HCT116 (cell line): Measurements from ENCODE around the gene CHAC1. TPM values are rescaled to one million over a fixed set of nuclear protein-coding genes. Genes with fewer than 3 reads are reported as not detected.

Experiments
- ATAC-seq: fragments of 200-7000 bp; cut with Tn5 transposase; 2 replicates; pipeline ENCODE4 v1.9.1; 2020; ENCODE audit warnings: mild to moderate bottlenecking, moderate library complexity
- BruUV-seq: library from RNA; stranded (reverse); fragments of 400-500 nt; replicated peaks from 2 replicates; lab custom pipeline; 2021; lab: Mats Ljungman, UMichigan
- CTCF ChIA-PET: fragments of 300-600 bp; sonication (Branson Sonifier 250); formaldehyde crosslinking; loops from one replicate; lab custom pipeline; 2021; ENCODE audit warnings: antibody characterized with exemption; lab: Charles Lee
- POLR2A ChIA-PET: fragments of 300-600, 350-600 bp; sonication (Branson Sonifier 250); formaldehyde crosslinking; loops from one replicate; lab custom pipeline; 2021; ENCODE audit warnings: antibody characterized with exemption; lab: Charles Lee
- RAD21 ChIA-PET, 2 experiments: fragments of 300-600 bp; sonication (Branson Sonifier 250); formaldehyde crosslinking; loops; one replicate each; lab custom pipeline; 2023; ENCODE audit warnings: low total read pairs in 2 of 2; ENCODE audit not compliant: uncharacterized antibody in 2 of 2, unreplicated experiment in 2 of 2, low non-redundant PET in 1 of 2; lab: Charles Lee
- DNase-seq: peaks from one replicate; pipeline ENCODE4 v3.0.0-alpha.2; 2010; ENCODE audit warnings: low read depth, low spot score
- H2AFZ ChIP-seq: fragments of 200-600 bp; shearing (Covaris generic), sonication (generic); 2 replicates; pipeline ENCODE4 v1.6.1; 2017; ENCODE audit warnings: low read depth, mixed run types, mixed read lengths, antibody characterized with exemption, low read length; ENCODE audit not compliant: poor library complexity, severe bottlenecking
- H3K27ac ChIP-seq: 2 replicates; pipeline ENCODE4 v1.5.1; 2012; ENCODE audit warnings: low read depth, low read length
- H3K27me3 ChIP-seq: fragments of 200-600 bp; sonication (generic); 2 replicates; pipeline ENCODE4 v1.6.1; 2016; ENCODE audit warnings: mixed run types, low read length, mixed read lengths; ENCODE audit not compliant: insufficient read depth
- H3K36me3 ChIP-seq, 2 experiments: fragments of 200-500 bp in 1 of 2; fragments of 200-600 bp in 1 of 2; sonication (Bioruptor generic) in 1 of 2; sonication (generic) in 1 of 2; 2 replicates each; pipeline versions ENCODE4 v1.5.1 to v1.6.1; 2014 to 2016; ENCODE audit warnings: low read length in 2 of 2, inconsistent platforms in 1 of 2, mixed read lengths in 1 of 2, mixed run types in 1 of 2; ENCODE audit not compliant: insufficient read depth in 2 of 2, control insufficient read depth in 1 of 2
- H3K4me1 ChIP-seq, 2 experiments: fragments of 200-600 bp in 1 of 2; sonication (generic) in 1 of 2; 2 replicates each; pipeline versions ENCODE4 v1.5.1 to v1.6.1; 2012 to 2017; ENCODE audit warnings: low read length in 2 of 2, inconsistent platforms in 1 of 2, mild to moderate bottlenecking in 1 of 2, mixed read lengths in 1 of 2, mixed run types in 1 of 2, moderate library complexity in 1 of 2; ENCODE audit not compliant: insufficient read depth in 2 of 2, control insufficient read depth in 1 of 2
- H3K4me2 ChIP-seq: fragments of 200-600 bp; sonication (generic); 2 replicates; pipeline ENCODE4 v1.6.1; 2017; ENCODE audit warnings: mixed run types, low read length, mixed read lengths
- H3K4me3 ChIP-seq, 2 experiments: fragments of 200-600 bp in 1 of 2; sonication (generic) in 1 of 2; replicated peaks in 1 of 2; 2 replicates each; pipeline ENCODE4 v1.5.1; 2011 to 2016; ENCODE audit warnings: low read length in 2 of 2, control low read depth in 1 of 2, low read depth in 1 of 2, mild to moderate bottlenecking in 1 of 2, mixed read lengths in 1 of 2, mixed run types in 1 of 2
- H3K79me2 ChIP-seq: fragments of 200-600 bp; sonication (generic); 2 replicates; pipeline ENCODE4 v1.6.1; 2017; ENCODE audit warnings: mild to moderate bottlenecking, mixed run types, low read length, moderate library complexity, mixed read lengths; ENCODE audit not compliant: insufficient read depth
- H3K9ac ChIP-seq: fragments of 200-600 bp; sonication (generic); 2 replicates; pipeline ENCODE4 v1.6.1; 2016; ENCODE audit warnings: low read length, mixed read lengths
- H3K9me2 ChIP-seq: fragments of 200-600 bp; sonication (generic), shearing (Covaris generic); 2 replicates; pipeline ENCODE4 v1.6.1; 2017; ENCODE audit warnings: mixed run types, mild to moderate bottlenecking, moderate library complexity; ENCODE audit not compliant: insufficient read depth
- H3K9me3 ChIP-seq, 2 experiments: fragments of 200-500 bp in 1 of 2; fragments of 200-600 bp in 1 of 2; sonication (Bioruptor generic) in 1 of 2; sonication (generic) in 1 of 2; 2 replicates each; pipeline ENCODE4 v1.6.1; 2014 to 2017; ENCODE audit warnings: low read length in 2 of 2, mixed read lengths in 2 of 2, inconsistent platforms in 1 of 2, low read depth in 1 of 2, mild to moderate bottlenecking in 1 of 2, mixed run types in 1 of 2, moderate library complexity in 1 of 2; ENCODE audit not compliant: control insufficient read depth in 1 of 2, insufficient read depth in 1 of 2
- H4K20me1 ChIP-seq: fragments of 200-600 bp; sonication (generic), shearing (Covaris generic); 2 replicates; pipeline ENCODE4 v1.6.1; 2017; ENCODE audit warnings: mixed run types, mild to moderate bottlenecking, moderate library complexity; ENCODE audit not compliant: insufficient read depth
- ATF3 ChIP-seq: IDR thresholded peaks from 2 replicates; pipeline ENCODE4 v1.6.1; 2012
- CEBPB ChIP-seq: IDR thresholded peaks from 2 replicates; pipeline ENCODE4 v1.6.1; 2012; ENCODE audit warnings: low read depth
- ELF1 ChIP-seq: IDR thresholded peaks from 2 replicates; pipeline ENCODE4 v1.6.1; 2012; ENCODE audit warnings: low read depth, borderline replicate concordance
- EZH2 ChIP-seq: fragments of 200-600 bp; sonication (generic); IDR thresholded peaks from 2 replicates; pipeline ENCODE4 v1.6.1; 2017; ENCODE audit warnings: antibody characterized with exemption, mixed run types
- RAD21 ChIP-seq: IDR thresholded peaks from 2 replicates; pipeline ENCODE4 v1.6.1; 2012; ENCODE audit warnings: low read depth, mild to moderate bottlenecking
- REST ChIP-seq: IDR thresholded peaks from 2 replicates; pipeline ENCODE4 v1.6.1; 2012; ENCODE audit warnings: low read depth
- SP1 ChIP-seq: IDR thresholded peaks from 2 replicates; pipeline ENCODE4 v1.6.1; 2012; ENCODE audit warnings: low read depth
- TCF7L2 ChIP-seq: IDR thresholded peaks from 2 replicates; pipeline ENCODE4 v1.7.0; 2011; ENCODE audit warnings: borderline replicate concordance, inconsistent platforms; ENCODE audit not compliant: insufficient read depth, insufficient read length; ENCODE audit errors: extremely low read depth
- ZBTB33 ChIP-seq: IDR thresholded peaks from 2 replicates; pipeline ENCODE4 v1.6.1; 2011; ENCODE audit warnings: mild to moderate bottlenecking, low read length, moderate library complexity; ENCODE audit not compliant: insufficient replicate concordance; ENCODE audit errors: extremely low read depth
- ZFX ChIP-seq: fragments of 450-650 bp; IDR thresholded peaks from 2 replicates; pipeline ENCODE4 v1.6.1; 2017
- intact Hi-C: fragments of 100-400 bp; cut with micrococcal nuclease; formaldehyde crosslinking; loops from 2 replicates; pipeline ENCODE4 v1.10.0; 2022
- total RNA-seq: library from RNA; stranded (reverse); gene quantifications from one replicate; pipeline ENCODE4 v1.2.1, GENCODE V29; 2021; ENCODE audit not compliant: unreplicated experiment

Gene CHAC1
- total RNA-seq, 1 experiment from 2014 or later: 58.9 TPM

GRCh38 chr15:40941068-40941527, 12.2 kb upstream of the CHAC1 start:
- CTCF ChIA-PET: interaction anchor here (0.8 to 2.7 kb wide), 12 partner anchors 8 to 290 kb away, joined by 3 to 36 read pairs (median 6); partner anchors contain the start of genes CHAC1, CHP1 and DLL4
- no peak overlapping the region for H2AFZ ChIP-seq
- BruUV-seq: TSS peak; percentile 77
- no peaks in the 10 kb centered on the region for H3K27me3 ChIP-seq
- intact Hi-C loops: no loop called here
- no peak for TF ChIP-seq ZBTB33
- no peak for TF ChIP-seq ATF3
- TF ChIP-seq REST: no peak
- TF ChIP-seq SP1: no peak
- no peak for TF ChIP-seq ZFX
- no peak for TF ChIP-seq RAD21
- no peak for TF ChIP-seq CEBPB
- TF ChIP-seq TCF7L2: no peak
- TF ChIP-seq EZH2: no peak
- TF ChIP-seq ELF1: no peak
- TF ChIP-seq, all 23 proteins: peak for 0
- Histone ChIP-seq H3K9me3 (no peaks in the 10 kb centered on the region), H3K27ac (peak overlapping the region; percentile 72), H4K20me1 (no peaks in the 10 kb centered on the region), H3K79me2 (no peaks in the 10 kb centered on the region), H3K9me2 (no peaks in the 10 kb centered on the region), H3K36me3 (no peaks in the 10 kb centered on the region), H3K4me2 (peak overlapping the region; percentile 97), H3K9ac (peak overlapping the region; percentile 73), H3K4me3 (peak overlapping the region; percentile 53 to 60), H3K4me1 (peaks cover 17 to 18% of the 10 kb centered on the region in 2 experiments; a peak in 3 of 4 replicates)
- no peak for DNase-seq
- no peak for ATAC-seq
- ChIA-PET POLR2A (interaction anchor here (1.0 to 5.7 kb wide), 3 partner anchors 12 to 18 kb away, joined by 3 to 39 read pairs (median 39); partner anchors contain the start of genes CHAC1 and DLL4), RAD21 (interaction anchor here in 1 of 2 experiments (1.2 to 1.6 kb wide), 2 partner anchors 12 to 35 kb away, joined by 4 read pairs; partner anchors contain the start of gene DLL4)
